GM12873 (cell line): ENCODE data around the gene ASB9.

ENCODE experiments used
- TF ChIP-seq, protein P1 (sequence below): IDR thresholded peaks from 2 replicates; pipeline ENCODE4 v1.5.1; 2012; ENCODE audit warnings: low read depth, mild to moderate bottlenecking, moderate library complexity, low read length, control low read depth; ENCODE audit not compliant: insufficient read depth; ENCODE audit errors: missing control alignments

The ASB9 gene

DNA sequence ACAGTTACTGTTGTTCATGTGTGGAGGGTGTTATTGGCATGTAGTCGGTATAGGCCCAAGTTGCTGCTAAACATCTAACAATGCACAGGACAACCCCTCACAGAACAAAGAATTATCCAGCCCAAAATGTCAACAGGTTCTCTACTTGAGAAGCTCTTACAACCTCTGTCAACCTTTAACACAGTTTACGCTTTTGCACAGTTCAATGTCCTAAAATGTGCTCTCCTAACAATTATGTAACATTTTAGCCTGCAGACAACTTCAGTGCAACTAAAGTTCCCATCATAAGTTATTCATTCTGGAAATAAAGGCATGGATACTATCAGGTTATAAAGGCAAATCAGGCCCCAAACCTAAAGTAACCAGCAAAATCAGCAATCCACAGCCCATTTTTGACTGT, 66.2 kb downstream of the ASB9 start:
- TF ChIP-seq, protein P1, sequence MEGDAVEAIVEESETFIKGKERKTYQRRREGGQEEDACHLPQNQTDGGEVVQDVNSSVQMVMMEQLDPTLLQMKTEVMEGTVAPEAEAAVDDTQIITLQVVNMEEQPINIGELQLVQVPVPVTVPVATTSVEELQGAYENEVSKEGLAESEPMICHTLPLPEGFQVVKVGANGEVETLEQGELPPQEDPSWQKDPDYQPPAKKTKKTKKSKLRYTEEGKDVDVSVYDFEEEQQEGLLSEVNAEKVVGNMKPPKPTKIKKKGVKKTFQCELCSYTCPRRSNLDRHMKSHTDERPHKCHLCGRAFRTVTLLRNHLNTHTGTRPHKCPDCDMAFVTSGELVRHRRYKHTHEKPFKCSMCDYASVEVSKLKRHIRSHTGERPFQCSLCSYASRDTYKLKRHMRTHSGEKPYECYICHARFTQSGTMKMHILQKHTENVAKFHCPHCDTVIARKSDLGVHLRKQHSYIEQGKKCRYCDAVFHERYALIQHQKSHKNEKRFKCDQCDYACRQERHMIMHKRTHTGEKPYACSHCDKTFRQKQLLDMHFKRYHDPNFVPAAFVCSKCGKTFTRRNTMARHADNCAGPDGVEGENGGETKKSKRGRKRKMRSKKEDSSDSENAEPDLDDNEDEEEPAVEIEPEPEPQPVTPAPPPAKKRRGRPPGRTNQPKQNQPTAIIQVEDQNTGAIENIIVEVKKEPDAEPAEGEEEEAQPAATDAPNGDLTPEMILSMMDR: no peak

DNA sequence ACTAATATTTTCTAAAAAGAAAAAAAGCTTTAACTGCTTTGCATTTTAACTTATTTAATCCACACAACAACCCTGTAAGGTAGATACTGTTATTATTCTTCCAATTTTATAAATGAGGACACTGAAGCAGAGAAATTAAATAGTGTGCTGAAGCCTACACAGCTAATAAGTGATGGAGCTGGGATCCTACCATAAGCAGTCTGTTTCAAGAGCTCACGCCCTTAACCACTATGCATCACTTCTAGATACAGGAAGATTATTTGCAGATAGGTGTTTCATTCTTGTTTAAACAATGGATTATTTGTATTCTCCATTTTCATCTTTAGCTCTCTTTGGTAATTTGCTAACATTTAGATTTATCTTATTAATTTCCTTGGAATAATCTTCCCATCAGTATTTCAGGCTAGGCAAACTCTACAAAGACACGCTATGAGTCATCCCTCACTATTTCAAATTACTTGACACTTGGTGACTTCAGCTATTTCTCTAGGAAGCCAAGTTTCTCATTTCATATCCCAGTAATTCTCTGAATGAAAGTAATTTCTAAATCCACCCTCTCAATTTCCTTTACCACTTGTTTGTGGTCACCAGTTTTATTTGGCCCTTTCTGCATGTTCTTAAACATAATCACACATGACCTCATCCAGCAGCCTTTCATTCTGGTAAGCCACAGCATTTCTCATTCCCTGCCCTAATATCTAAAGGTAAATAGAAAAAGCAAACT, 67.3 kb downstream of the ASB9 start:
- TF ChIP-seq, protein P1: no peak

DNA sequence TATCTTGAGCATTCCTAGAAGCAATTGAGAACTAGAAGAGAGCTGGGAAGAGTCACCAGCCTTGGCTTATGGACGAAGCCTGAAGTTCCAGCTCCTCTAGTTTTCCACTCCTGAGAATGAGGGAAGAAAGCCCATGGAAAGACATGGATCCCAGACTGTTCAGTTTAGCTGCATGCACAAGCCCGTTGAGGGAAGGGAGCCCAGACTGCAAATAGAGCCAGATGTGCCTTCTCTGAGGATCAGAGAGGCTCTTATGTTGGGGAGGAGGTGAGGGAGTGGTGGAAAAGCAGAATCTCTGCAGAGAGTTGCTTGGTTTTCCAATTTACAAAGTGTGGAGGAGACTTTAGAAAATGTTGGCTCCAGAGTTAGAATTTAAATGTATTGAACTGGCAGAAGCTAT, 69.0 kb downstream of the ASB9 start:
- TF ChIP-seq, protein P1: no peak

DNA sequence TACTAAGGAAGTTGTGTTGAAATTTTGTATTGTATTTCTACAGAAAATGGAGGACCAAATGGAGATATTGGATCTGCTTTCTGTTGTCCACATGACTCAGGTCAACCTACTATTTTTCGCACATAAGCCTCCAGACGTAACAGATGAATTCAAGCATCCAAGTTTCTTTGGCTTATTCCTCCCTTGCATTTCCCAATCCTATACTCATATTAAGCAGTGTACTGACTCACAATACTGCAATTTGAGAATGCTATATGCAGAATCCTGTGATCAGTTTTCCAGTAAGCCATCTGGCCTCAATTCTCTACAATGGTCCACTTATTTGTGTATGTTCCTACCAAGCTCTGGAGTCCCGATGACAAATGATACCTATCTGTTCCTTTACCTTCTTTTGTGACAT, 75.7 kb downstream of the ASB9 start:
- TF ChIP-seq, protein P1: no peak
